Endothelial cell of umbilical vein (primary cell): ENCODE data around the gene SUSD6.

Experiments used
- EZH2 ChIP-seq: IDR thresholded peaks from 2 replicates; pipeline ENCODE4 v1.6.1; 2012; ENCODE audit warnings: borderline replicate concordance, low read depth, mild to moderate bottlenecking, moderate library complexity, low read length, inconsistent platforms; ENCODE audit not compliant: severe bottlenecking
- FOS ChIP-seq: IDR thresholded peaks from 2 replicates; pipeline ENCODE4 v1.6.1; 2011; ENCODE audit warnings: mild to moderate bottlenecking, low read length, moderate library complexity, borderline replicate concordance; ENCODE audit not compliant: insufficient read depth
- GATA2 ChIP-seq: IDR thresholded peaks from 2 replicates; pipeline ENCODE4 v1.7.0; 2011; ENCODE audit warnings: low read depth, mild to moderate bottlenecking, moderate library complexity, mixed read lengths, low read length; ENCODE audit not compliant: insufficient read length, insufficient read depth
- JUN ChIP-seq: IDR thresholded peaks from 2 replicates; pipeline ENCODE4 v1.6.1; 2011; ENCODE audit warnings: borderline replicate concordance, low read depth; ENCODE audit not compliant: insufficient read length, insufficient read depth
- MYC ChIP-seq: IDR thresholded peaks from one replicate; pipeline ENCODE4 v1.6.1; 2011; ENCODE audit warnings: mild to moderate bottlenecking, low read depth, low read length
- POLR2A ChIP-seq: IDR thresholded peaks from 2 replicates; pipeline ENCODE4 v1.6.1; 2012; ENCODE audit warnings: low read depth, mild to moderate bottlenecking, control low read depth, low read length
- POLR2AphosphoS5 ChIP-seq: IDR thresholded peaks from 2 replicates; pipeline ENCODE4 v1.6.1; 2012; ENCODE audit warnings: low read depth, mild to moderate bottlenecking, control low read depth, low read length, moderate library complexity; ENCODE audit not compliant: insufficient read depth
- TF ChIP-seq, protein P1 (sequence below), 2 donors: IDR thresholded peaks; 1 replicate in 1 of 2; 2 replicates in 1 of 2; pipeline ENCODE4 v1.5.1; 2011; ENCODE audit warnings: low read length in 2 of 2, mild to moderate bottlenecking in 2 of 2, moderate library complexity in 2 of 2, control low read depth in 1 of 2, inconsistent platforms in 1 of 2, low read depth in 1 of 2; ENCODE audit not compliant: insufficient read depth in 1 of 2; ENCODE audit errors: extremely low read depth in 1 of 2
- TF ChIP-seq, protein P2 (sequence below): IDR thresholded peaks from 2 replicates; pipeline ENCODE4 v1.6.1; 2011; ENCODE audit not compliant: insufficient read depth, insufficient read length

DNA sequence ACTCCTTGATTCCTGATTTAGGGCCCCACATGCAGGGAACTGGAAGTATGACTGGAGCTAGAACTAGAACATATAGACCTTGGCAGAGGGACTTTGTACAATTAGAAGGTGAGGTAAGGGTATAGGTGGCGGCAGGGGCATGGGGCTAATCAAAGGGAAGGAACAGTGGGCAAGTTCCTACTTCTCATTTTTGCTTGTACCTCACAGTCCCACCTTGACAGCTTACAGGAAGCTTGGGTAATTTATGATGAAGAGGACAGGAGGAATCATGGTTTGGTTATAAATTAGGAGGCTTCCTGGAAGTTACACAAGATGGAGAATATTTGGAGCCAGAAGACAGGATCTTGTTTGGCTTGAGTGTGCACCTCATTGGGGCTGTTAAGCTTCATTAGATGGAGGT, 33.4 kb downstream of the SUSD6 start:
- TF ChIP-seq, protein P1, sequence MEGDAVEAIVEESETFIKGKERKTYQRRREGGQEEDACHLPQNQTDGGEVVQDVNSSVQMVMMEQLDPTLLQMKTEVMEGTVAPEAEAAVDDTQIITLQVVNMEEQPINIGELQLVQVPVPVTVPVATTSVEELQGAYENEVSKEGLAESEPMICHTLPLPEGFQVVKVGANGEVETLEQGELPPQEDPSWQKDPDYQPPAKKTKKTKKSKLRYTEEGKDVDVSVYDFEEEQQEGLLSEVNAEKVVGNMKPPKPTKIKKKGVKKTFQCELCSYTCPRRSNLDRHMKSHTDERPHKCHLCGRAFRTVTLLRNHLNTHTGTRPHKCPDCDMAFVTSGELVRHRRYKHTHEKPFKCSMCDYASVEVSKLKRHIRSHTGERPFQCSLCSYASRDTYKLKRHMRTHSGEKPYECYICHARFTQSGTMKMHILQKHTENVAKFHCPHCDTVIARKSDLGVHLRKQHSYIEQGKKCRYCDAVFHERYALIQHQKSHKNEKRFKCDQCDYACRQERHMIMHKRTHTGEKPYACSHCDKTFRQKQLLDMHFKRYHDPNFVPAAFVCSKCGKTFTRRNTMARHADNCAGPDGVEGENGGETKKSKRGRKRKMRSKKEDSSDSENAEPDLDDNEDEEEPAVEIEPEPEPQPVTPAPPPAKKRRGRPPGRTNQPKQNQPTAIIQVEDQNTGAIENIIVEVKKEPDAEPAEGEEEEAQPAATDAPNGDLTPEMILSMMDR (IDR thresholded peaks at IDR 0.05; ENCODE audit: extremely low read depth in 1 of 2, insufficient read depth in 1 of 2, low read depth in 1 of 2, low read length in 2 of 2): no peak
- TF ChIP-seq POLR2A (no peak), MYC (no peak), FOS (no peak), POLR2AphosphoS5 (no peak), EZH2 (no peak), JUN (no peak), GATA2 (no peak)
- TF ChIP-seq, protein P2, sequence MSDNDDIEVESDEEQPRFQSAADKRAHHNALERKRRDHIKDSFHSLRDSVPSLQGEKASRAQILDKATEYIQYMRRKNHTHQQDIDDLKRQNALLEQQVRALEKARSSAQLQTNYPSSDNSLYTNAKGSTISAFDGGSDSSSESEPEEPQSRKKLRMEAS: no peak
